Heart right ventricle (tissue), 16 donors: ENCODE results near the gene KRR1. TPM values are rescaled to one million over a fixed set of nuclear protein-coding genes. Genes with fewer than 3 reads are reported as not detected.
A peak's percentile ranks its signal among the peaks of the same experiment; 100 is the strongest.
"Not testable (repeated sequence)": the region's sequence is repeated elsewhere in the genome, so short reads cannot be mapped to it uniquely, and the experiment has no call there.

ENCODE experiments used
- ATAC-seq, 8 donors: fragments of 200-7000 bp; cut with Tn5 transposase; one replicate each; pipeline ENCODE4 v1.9.1; 2020; ENCODE audit warnings: mild to moderate bottlenecking in 8 of 8, moderate library complexity in 8 of 8, moderate number of reproducible peaks in 1 of 8
- DNase-seq, 2 donors: peaks; one replicate each; pipeline ENCODE4 v3.0.0-alpha.2; 2020
- H3K27ac ChIP-seq, 10 donors: fragments of 200-600 bp; sonication (generic) in 2 of 10; one replicate each; pipeline versions ENCODE4 v1.5.0 to v1.8.0; 2020 to 2022; ENCODE audit warnings: mild to moderate bottlenecking in 3 of 10
- H3K27me3 ChIP-seq, 7 donors: fragments of 200-600 bp; one replicate each; pipeline ENCODE4 v1.8.0; 2021 to 2022; ENCODE audit warnings: mild to moderate bottlenecking in 2 of 7
- H3K36me3 ChIP-seq, 9 donors: fragments of 200-600 bp; sonication (generic) in 1 of 9; one replicate each; pipeline versions ENCODE4 v1.5.0 to v1.8.0; 2020 to 2022; ENCODE audit warnings: mild to moderate bottlenecking in 2 of 9
- H3K4me1 ChIP-seq, 9 donors: fragments of 200-600 bp; sonication (generic) in 1 of 9; one replicate each; pipeline versions ENCODE4 v1.5.0 to v1.8.0; 2020 to 2022; ENCODE audit warnings: mild to moderate bottlenecking in 4 of 9
- H3K4me3 ChIP-seq, 10 donors: fragments of 200-600 bp; sonication (generic) in 2 of 10; one replicate each; pipeline versions ENCODE4 v1.5.0 to v1.8.0; 2020 to 2022; ENCODE audit warnings: mild to moderate bottlenecking in 7 of 10, moderate library complexity in 2 of 10
- H3K9me3 ChIP-seq, 11 donors: fragments of 200-600 bp in 10 of 11; sonication (generic) in 2 of 11; one replicate each; pipeline versions ENCODE4 v1.5.0 to v1.8.0; 2013 to 2022; ENCODE audit warnings: mild to moderate bottlenecking in 2 of 11, control low read depth in 1 of 11, moderate library complexity in 1 of 11
- WGBS, 2 donors: extraction: QIAGEN DNeasy Blood & Tissue Kit; methylation state at CpG; one replicate each; pipeline ENCODE4 v1.1.7; 2013; ENCODE audit warnings: inconsistent platforms in 1 of 2; 5-methylcytosine and 5-hydroxymethylcytosine counted together
- intact Hi-C, 10 donors: fragments of 100-400 bp; cut with DNase I; formaldehyde crosslinking; loops; one replicate each; pipeline versions ENCODE4 v1.11.1 to v1.14.2; 2022
- polyA plus RNA-seq, 2 donors: library from polyadenylated mRNA; stranded (reverse); fragments of 200-250 nt; gene quantifications; one replicate each; pipeline ENCODE4 v1.2.3, GENCODE V29; 2013
- total RNA-seq, 10 donors: library from RNA; stranded (reverse); fragmentation: NEBNext Ultra II Directional in 3 of 10; extraction: Animal tissue kit (Norgen Biotek cat#: 25700) in 3 of 10; gene quantifications; one replicate each; pipeline versions ENCODE4 v1.2.1 to v1.2.4, GENCODE V29; 2021 to 2023
- TF ChIP-seq, protein P1 (sequence below), 9 donors: fragments of 200-600 bp; sonication (generic) in 2 of 9; IDR thresholded peaks; one replicate each; pipeline versions ENCODE4 v1.5.0 to v1.8.0; 2021 to 2022; ENCODE audit warnings: antibody characterized with exemption in 9 of 9, mild to moderate bottlenecking in 5 of 9, moderate library complexity in 1 of 9
- donor health status: Arrhythmogenic right ventricular cardiomyopathy.
- donor health status: ischemic (EF 13 %, LVEDD 7.1; RV severe dilation, severe dysfunction).
- donor health status: healthy with polysubstance abuse.
- donor health status: DM: no; HTN: yes; CAD: no.
- donor health status: DM: no; HTN: no; CAD: no.
- donor health status: ischemic (EF 25% LVEDD 6.9; RV normal size, moderate dysfunction).
- donor health status: ischemic (EF 25% LVEDD 5.7; RV mildly dilated, moderate dysfunction).
- donor health status: healthy.
- donor health status: DM: yes; HTN: yes; CAD: no.
- donor health status: Ischemic cardiomyopathy.
- donor health status: ischemic (EF 35%, LVEDD 5.7; RV mildly dilated, moderate dysfunction).
- donor health status: nonischemic (EF 11% LVEDD 7.7; RV severe dilation, severe dysfunction).
- donor health status: DM: yes; HTN: yes; CAD: no.
- donor health status: PGD.
- donor health status: ischemic (EF 29% LVEDD 5.4; RV normal size, mild dysfunction).
- donor health status: nonischemic (EF 23%, LVEDD 6.1; RV moderate dilation, normal function).

KRR1 gene
- total and polyA plus RNA-seq, 12 donors, result 8.9 to 44.2 (median 32.6) TPM

- TF ChIP-seq, protein P1, sequence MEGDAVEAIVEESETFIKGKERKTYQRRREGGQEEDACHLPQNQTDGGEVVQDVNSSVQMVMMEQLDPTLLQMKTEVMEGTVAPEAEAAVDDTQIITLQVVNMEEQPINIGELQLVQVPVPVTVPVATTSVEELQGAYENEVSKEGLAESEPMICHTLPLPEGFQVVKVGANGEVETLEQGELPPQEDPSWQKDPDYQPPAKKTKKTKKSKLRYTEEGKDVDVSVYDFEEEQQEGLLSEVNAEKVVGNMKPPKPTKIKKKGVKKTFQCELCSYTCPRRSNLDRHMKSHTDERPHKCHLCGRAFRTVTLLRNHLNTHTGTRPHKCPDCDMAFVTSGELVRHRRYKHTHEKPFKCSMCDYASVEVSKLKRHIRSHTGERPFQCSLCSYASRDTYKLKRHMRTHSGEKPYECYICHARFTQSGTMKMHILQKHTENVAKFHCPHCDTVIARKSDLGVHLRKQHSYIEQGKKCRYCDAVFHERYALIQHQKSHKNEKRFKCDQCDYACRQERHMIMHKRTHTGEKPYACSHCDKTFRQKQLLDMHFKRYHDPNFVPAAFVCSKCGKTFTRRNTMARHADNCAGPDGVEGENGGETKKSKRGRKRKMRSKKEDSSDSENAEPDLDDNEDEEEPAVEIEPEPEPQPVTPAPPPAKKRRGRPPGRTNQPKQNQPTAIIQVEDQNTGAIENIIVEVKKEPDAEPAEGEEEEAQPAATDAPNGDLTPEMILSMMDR (IDR thresholded peaks at IDR 0.05), result no peak
- DNase-seq (no peak), ATAC-seq (no peak)
- H3K27ac ChIP-seq, result no peak overlapping the region
- no peaks in the 10 kb centered on the region for H3K9me3 ChIP-seq
- H3K27me3 ChIP-seq, result peaks cover 0 to 6% (median 0%) of the 10 kb centered on the region in 7 donors
- H3K4me1 ChIP-seq, result peaks cover 0 to 17% (median 0%) of the 10 kb centered on the region in 9 donors
- intact Hi-C loops, result loop anchor here in 5 of 10 donors (5.0 to 10.0 kb wide), 2 partner anchors 509 to 817 kb away; partner anchors contain the start of gene BBS10 (in 2 of the 5)
- WGBS, 2 donors, result 78 to 84% methylated on average over 2 of the region's 2 CpGs
- no peaks in the 10 kb centered on the region for H3K36me3 ChIP-seq
- no peak overlapping the region for H3K4me3 ChIP-seq
Measured at GRCh38 chr12:75528272-75528671, 16.9 kb upstream of the KRR1 start.

DNA sequence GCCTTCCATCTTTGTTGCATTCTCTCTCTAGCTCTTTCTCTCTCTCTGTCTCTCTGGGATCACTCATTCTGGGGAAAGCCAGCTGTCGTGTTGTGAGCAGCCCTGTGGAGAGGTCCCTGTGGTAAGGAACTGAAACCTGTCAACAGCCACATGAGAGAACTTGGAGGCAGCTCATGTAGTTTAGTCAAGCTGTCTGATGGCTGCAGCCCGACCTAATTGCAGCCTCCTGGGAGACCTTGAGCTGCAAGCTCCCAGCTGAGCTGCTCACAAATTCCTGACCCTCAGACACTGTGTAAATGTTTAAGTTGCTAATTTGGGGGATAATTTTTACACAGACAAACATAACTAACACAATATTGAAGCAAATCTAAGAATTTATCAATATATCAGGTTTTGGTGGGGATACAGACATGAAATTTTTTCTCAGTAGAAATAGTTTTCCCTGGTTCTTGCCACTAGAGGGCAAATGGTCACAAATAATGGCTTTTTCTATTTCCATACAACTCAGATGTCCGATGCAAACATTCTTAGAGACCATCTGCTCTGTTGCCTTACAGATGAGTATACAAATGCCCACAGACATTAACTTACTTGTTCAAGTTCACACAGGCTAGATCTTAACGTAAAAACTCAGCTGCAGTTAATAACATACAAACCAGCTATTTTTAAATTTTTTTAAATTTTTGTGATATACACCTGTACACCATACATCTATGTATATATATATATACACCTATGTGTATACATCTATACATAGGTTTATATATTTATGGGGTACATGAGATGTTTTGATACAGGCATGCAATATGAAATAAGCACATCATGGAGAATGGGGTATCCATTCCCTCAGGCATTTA lies 15.5 kb upstream of the KRR1 start:
- TF ChIP-seq, protein P1 (IDR thresholded peaks at IDR 0.05), result peak; percentile 57 to 80 (median 67)
- WGBS, 2 donors, result 10 to 13% methylated on average over 4 of the region's 4 CpGs
- intact Hi-C loops, result loop anchor here (1.0 to 10.0 kb wide), 5 partner anchors 510 to 818 kb away; partner anchors contain the start of gene BBS10 (in 2 of the 10)

DNA sequence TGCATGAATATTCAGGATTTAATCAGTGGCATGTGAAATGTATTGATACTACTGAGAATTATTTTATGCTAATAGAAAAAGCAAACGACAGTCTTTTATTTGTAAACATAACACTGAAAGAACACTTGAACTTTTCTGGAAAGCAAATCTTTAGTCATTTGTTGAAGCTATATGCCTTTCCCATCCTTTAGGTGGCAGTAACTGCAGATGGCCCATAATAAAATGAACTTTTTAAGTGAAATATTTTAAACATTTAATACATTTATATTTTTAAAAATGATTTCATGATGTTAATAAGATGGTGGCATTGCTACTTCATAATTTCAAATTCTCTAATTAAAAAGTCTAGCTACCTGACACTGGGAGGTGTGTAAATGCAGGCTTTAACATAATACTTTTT lies 13.9 kb upstream of the KRR1 start:
- H3K4me1 ChIP-seq, result peaks cover 0 to 9% (median 0%) of the 10 kb centered on the region in 9 donors
- WGBS, 2 donors, result 49% methylated on average over 1 of the region's 1 CpG
- peaks cover 0 to 6% (median 0%) of the 10 kb centered on the region in 11 donors for H3K9me3 ChIP-seq
- H3K4me3 ChIP-seq, result no peak overlapping the region
- DNase-seq (no peak), ATAC-seq (no peak)
- no peaks in the 10 kb centered on the region for H3K36me3 ChIP-seq
- peaks cover 0 to 6% (median 0%) of the 10 kb centered on the region in 7 donors for H3K27me3 ChIP-seq
- TF ChIP-seq, protein P1 (IDR thresholded peaks at IDR 0.05), result peak in 1 of 9 donors; percentile 18
- intact Hi-C loops, result loop anchor here in 5 of 10 donors (2.0 to 10.0 kb wide), 3 partner anchors 512 to 820 kb away; partner anchors contain the start of gene BBS10 (in 2 of the 5)
- H3K27ac ChIP-seq, result no peak overlapping the region

More for the DNA sequence above, 15.5 kb upstream of the KRR1 start:
- Histone ChIP-seq H3K9me3 (no peaks in the 10 kb centered on the region), H3K36me3 (no peaks in the 10 kb centered on the region), H3K27me3 (peaks cover 0 to 6% (median 0%) of the 10 kb centered on the region in 7 donors), H3K4me1 (peaks cover 0 to 9% (median 0%) of the 10 kb centered on the region in 9 donors), H3K4me3 (no peak overlapping the region), H3K27ac (no peak overlapping the region)
- DNase-seq (no peak), ATAC-seq (peak in 6 of 8 donors; percentile 20 to 68 (median 52))

- not testable (repeated sequence) for H3K27ac ChIP-seq, DNase-seq, ATAC-seq, H3K36me3 ChIP-seq, H3K9me3 ChIP-seq, H3K4me1 ChIP-seq, H3K4me3 ChIP-seq, H3K27me3 ChIP-seq
- intact Hi-C loops, result loop anchor here in 2 of 10 donors (10.0 kb wide), 1 partner anchor 823 kb away; the partner anchor contains the start of gene BBS10 (in 2 of the 2)
- 92 to 95% methylated on average over 5 of the region's 5 CpGs for WGBS, 2 donors
Measured at GRCh38 chr12:75522124-75522523, 10.7 kb upstream of the KRR1 start.

GRCh38 chr12:75521224-75521623 lies 9.8 kb upstream of the KRR1 start:
- not testable (repeated sequence) for H3K9me3 ChIP-seq, H3K27me3 ChIP-seq, H3K27ac ChIP-seq, H3K4me1 ChIP-seq, ATAC-seq, DNase-seq, H3K4me3 ChIP-seq, H3K36me3 ChIP-seq
- intact Hi-C loops, result loop anchor here in 2 of 10 donors (10.0 kb wide), 1 partner anchor 824 kb away; the partner anchor contains the start of gene BBS10 (in 2 of the 2)
